Suprapubic skin (tissue), 4 donors: ENCODE measurements around the gene AKAP13. TPM values are rescaled to one million over a fixed set of nuclear protein-coding genes. Genes with fewer than 3 reads are reported as not detected.
"Not testable (repeated sequence)": the region's sequence is repeated elsewhere in the genome, so short reads cannot be mapped to it uniquely, and the experiment has no call there.

Experiments used
- DNase-seq, 2 donors: peaks; one replicate each; pipeline ENCODE4 v3.0.0-alpha.2; 2019; ENCODE audit warnings: low spot score in 2 of 2
- H3K27ac ChIP-seq: fragments of 200-600 bp; sonication (generic); one replicate; pipeline ENCODE4 v1.5.1; 2019
- H3K27me3 ChIP-seq: fragments of 200-600 bp; sonication (generic); one replicate; pipeline ENCODE4 v1.5.1; 2019
- H3K36me3 ChIP-seq: fragments of 200-600 bp; sonication (generic); one replicate; pipeline ENCODE4 v1.5.1; 2019
- H3K4me1 ChIP-seq: fragments of 200-600 bp; sonication (generic); one replicate; pipeline ENCODE4 v1.5.1; 2019
- H3K4me3 ChIP-seq: fragments of 200-600 bp; sonication (generic); one replicate; pipeline ENCODE4 v1.5.1; 2019; ENCODE audit warnings: mild to moderate bottlenecking
- H3K9me3 ChIP-seq: fragments of 200-600 bp; sonication (generic); one replicate; pipeline ENCODE4 v1.5.1; 2019
- EP300 ChIP-seq: sonication (generic); formaldehyde crosslinking; IDR thresholded peaks from one replicate; pipeline ENCODE4 v1.6.1; 2017; ENCODE audit warnings: antibody characterized with exemption
- POLR2A ChIP-seq, 2 donors: fragments of 450-650 bp; IDR thresholded peaks; one replicate each; pipeline ENCODE4 v1.6.1; 2017; ENCODE audit warnings: antibody characterized with exemption in 2 of 2, mild to moderate bottlenecking in 2 of 2, moderate library complexity in 2 of 2
- POLR2AphosphoS5 ChIP-seq, 3 donors: sonication (generic); formaldehyde crosslinking; IDR thresholded peaks; one replicate each; pipeline ENCODE4 v1.6.1; 2017; ENCODE audit warnings: antibody characterized with exemption in 3 of 3
- WGBS: methylation state at CpG from one replicate; pipeline ENCODE4 v1.1.5; 2018; 5-methylcytosine and 5-hydroxymethylcytosine counted together
- total RNA-seq, 4 donors: library from RNA; depleted of rRNA; stranded (reverse); fragments of >200 nt; gene quantifications; one replicate each; pipeline ENCODE4 v1.1.0, GENCODE V29; 2016
- TF ChIP-seq, protein P1 (sequence below), 2 donors: fragments of 200-600 bp in 1 of 2; fragments of 450-650 bp in 1 of 2; sonication (generic) in 1 of 2; IDR thresholded peaks; one replicate each; pipeline ENCODE4 v1.5.1; 2016 to 2019; ENCODE audit warnings: antibody characterized with exemption in 2 of 2, mild to moderate bottlenecking in 1 of 2, moderate library complexity in 1 of 2

The AKAP13 gene
- total RNA-seq, 4 donors from 2014 or later, result 124 to 249 (median 163) TPM

- WGBS, result 91% methylated on average over 3 of the region's 3 CpGs
- Histone ChIP-seq H3K9me3 (no peaks in the 10 kb centered on the region), H3K27me3 (no peaks in the 10 kb centered on the region), H3K4me3 (no peak overlapping the region), H3K27ac (no peak overlapping the region), H3K4me1 (peaks cover 3% of the 10 kb centered on the region), H3K36me3 (no peaks in the 10 kb centered on the region)
- no peak for TF ChIP-seq POLR2AphosphoS5 (IDR thresholded peaks at IDR 0.05)
- TF ChIP-seq, protein P1, sequence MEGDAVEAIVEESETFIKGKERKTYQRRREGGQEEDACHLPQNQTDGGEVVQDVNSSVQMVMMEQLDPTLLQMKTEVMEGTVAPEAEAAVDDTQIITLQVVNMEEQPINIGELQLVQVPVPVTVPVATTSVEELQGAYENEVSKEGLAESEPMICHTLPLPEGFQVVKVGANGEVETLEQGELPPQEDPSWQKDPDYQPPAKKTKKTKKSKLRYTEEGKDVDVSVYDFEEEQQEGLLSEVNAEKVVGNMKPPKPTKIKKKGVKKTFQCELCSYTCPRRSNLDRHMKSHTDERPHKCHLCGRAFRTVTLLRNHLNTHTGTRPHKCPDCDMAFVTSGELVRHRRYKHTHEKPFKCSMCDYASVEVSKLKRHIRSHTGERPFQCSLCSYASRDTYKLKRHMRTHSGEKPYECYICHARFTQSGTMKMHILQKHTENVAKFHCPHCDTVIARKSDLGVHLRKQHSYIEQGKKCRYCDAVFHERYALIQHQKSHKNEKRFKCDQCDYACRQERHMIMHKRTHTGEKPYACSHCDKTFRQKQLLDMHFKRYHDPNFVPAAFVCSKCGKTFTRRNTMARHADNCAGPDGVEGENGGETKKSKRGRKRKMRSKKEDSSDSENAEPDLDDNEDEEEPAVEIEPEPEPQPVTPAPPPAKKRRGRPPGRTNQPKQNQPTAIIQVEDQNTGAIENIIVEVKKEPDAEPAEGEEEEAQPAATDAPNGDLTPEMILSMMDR (IDR thresholded peaks at IDR 0.05), result no peak
- TF ChIP-seq POLR2A (IDR thresholded peaks at IDR 0.05), result no peak
- no peak for TF ChIP-seq EP300
- no peak for DNase-seq
Measured at GRCh38 chr15:85350395-85350794, 30.0 kb upstream of the AKAP13 start.

GRCh38 chr15:85351501-85351900 is 28.9 kb upstream of the AKAP13 start:
- not testable (repeated sequence) for H3K9me3 ChIP-seq, H3K27ac ChIP-seq, H3K36me3 ChIP-seq, DNase-seq, H3K4me3 ChIP-seq, H3K27me3 ChIP-seq, H3K4me1 ChIP-seq
- WGBS, result 94% methylated on average over 8 of the region's 8 CpGs

- TF ChIP-seq EP300 (no peak), POLR2A (IDR thresholded peaks at IDR 0.05) (no peak), POLR2AphosphoS5 (IDR thresholded peaks at IDR 0.05) (no peak)
- TF ChIP-seq, protein P1 (IDR thresholded peaks at IDR 0.05), result no peak
- Histone ChIP-seq H3K27me3 (no peaks in the 10 kb centered on the region), H3K36me3 (no peaks in the 10 kb centered on the region), H3K4me1 (no peaks in the 10 kb centered on the region), H3K4me3 (no peak overlapping the region), H3K27ac (no peak overlapping the region), H3K9me3 (no peaks in the 10 kb centered on the region)
- DNase-seq, result no peak
- whole genome bisulfite sequencing, result 94% methylated on average over 4 of the region's 4 CpGs
Measured at GRCh38 chr15:85351965-85352364, 28.4 kb upstream of the AKAP13 start.

DNA sequence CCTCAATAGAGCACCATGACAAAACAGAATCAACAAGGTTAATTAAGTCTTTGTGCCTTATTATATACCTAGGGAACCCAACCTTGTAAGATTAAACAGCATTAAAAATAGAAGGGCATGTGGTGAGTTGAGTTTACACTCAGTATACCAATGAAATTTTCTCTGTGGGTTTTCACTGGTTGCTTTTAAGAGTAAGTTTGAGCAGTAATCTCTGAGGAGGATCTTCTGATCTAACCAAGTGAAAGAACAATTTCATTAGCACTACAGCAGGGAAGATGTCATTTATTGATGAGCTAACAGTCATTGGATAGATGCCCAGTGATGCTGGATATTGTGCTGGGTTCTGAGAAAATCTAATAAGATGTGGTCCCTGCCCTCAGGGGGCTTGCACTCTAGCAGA is 26.9 kb upstream of the AKAP13 start:
- Histone ChIP-seq H3K4me1 (peaks cover 14% of the 10 kb centered on the region), H3K4me3 (no peak overlapping the region), H3K27ac (no peak overlapping the region), H3K27me3 (no peaks in the 10 kb centered on the region), H3K9me3 (no peaks in the 10 kb centered on the region), H3K36me3 (no peaks in the 10 kb centered on the region)
- no peak for TF ChIP-seq EP300
- TF ChIP-seq, protein P1 (IDR thresholded peaks at IDR 0.05), result no peak
- TF ChIP-seq POLR2A (IDR thresholded peaks at IDR 0.05), result no peak
- no peak for TF ChIP-seq POLR2AphosphoS5 (IDR thresholded peaks at IDR 0.05)
- no peak for DNase-seq

DNA sequence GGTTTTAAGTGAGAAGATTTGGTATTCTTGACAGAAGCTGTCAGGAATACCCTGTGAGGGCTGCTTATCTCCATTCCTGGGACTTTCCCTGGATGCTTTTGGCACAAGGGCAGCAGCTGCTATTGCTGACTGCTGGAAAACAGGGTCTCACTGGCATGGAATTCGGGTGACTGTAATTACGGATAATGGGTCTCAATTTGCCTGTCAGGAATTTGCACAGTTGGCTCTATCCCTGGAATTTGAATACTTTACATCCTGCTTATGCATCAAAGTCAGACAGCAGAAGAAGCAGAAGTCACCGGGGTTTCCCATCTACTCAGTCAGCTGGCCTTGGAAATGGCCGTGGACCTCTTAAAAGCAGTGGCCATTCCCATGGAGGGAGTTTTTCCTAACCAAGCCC is 25.9 kb upstream of the AKAP13 start:
- H3K4me3 ChIP-seq, result no peak overlapping the region
- H3K4me1 ChIP-seq, result peaks cover 17% of the 10 kb centered on the region
- no peaks in the 10 kb centered on the region for H3K36me3 ChIP-seq
- TF ChIP-seq, protein P1 (IDR thresholded peaks at IDR 0.05), result no peak
- TF ChIP-seq EP300 (no peak), POLR2AphosphoS5 (IDR thresholded peaks at IDR 0.05) (no peak), POLR2A (IDR thresholded peaks at IDR 0.05) (no peak)
- H3K27ac ChIP-seq, result no peak overlapping the region
- H3K27me3 ChIP-seq, result no peaks in the 10 kb centered on the region
- 52% methylated on average over 4 of the region's 4 CpGs for WGBS
- no peaks in the 10 kb centered on the region for H3K9me3 ChIP-seq
- no peak for DNase-seq

- Histone ChIP-seq H3K4me3 (no peak overlapping the region), H3K36me3 (no peaks in the 10 kb centered on the region), H3K9me3 (no peaks in the 10 kb centered on the region), H3K4me1 (peaks cover 17% of the 10 kb centered on the region), H3K27me3 (no peaks in the 10 kb centered on the region), H3K27ac (no peak overlapping the region)
- TF ChIP-seq POLR2AphosphoS5 (IDR thresholded peaks at IDR 0.05), result no peak
- TF ChIP-seq, protein P1 (IDR thresholded peaks at IDR 0.05), result no peak
- no peak for TF ChIP-seq POLR2A (IDR thresholded peaks at IDR 0.05)
- WGBS, result 75% methylated on average over 4 of the region's 4 CpGs
- DNase-seq, result no peak
Measured at GRCh38 chr15:85354948-85355347, 25.5 kb upstream of the AKAP13 start.
